Cardiac muscle cell (in vitro differentiated cells and primary cell): Measurements from ENCODE around the gene SHQ1. TPM values are rescaled to one million over a fixed set of nuclear protein-coding genes. Genes with fewer than 3 reads are reported as not detected.

Experiments used
- DNase-seq, 2 donors: peaks; one replicate each; pipeline versions ENCODE4 v3.0.0 to v3.0.0-alpha.2; 2010 to 2017; ENCODE audit warnings: low read depth in 1 of 2, low spot score in 1 of 2
- H3K27ac ChIP-seq: fragments of 200-600 bp; sonication (generic); 2 replicates; pipeline ENCODE4 v1.5.1; 2016
- H3K27me3 ChIP-seq: fragments of 200-600 bp; sonication (generic); 2 replicates; pipeline ENCODE4 v1.6.0; 2016; ENCODE audit warnings: control low read depth
- H3K36me3 ChIP-seq: fragments of 200-600 bp; sonication (generic); 2 replicates; pipeline ENCODE4 v1.5.1; 2016; ENCODE audit warnings: control low read depth
- H3K4me1 ChIP-seq: fragments of 200-600 bp; sonication (generic); 2 replicates; pipeline ENCODE4 v1.8.1; 2017; ENCODE audit warnings: low read depth, mild to moderate bottlenecking, mixed run types
- H3K4me3 ChIP-seq: fragments of 200-600 bp; sonication (generic); 2 replicates; pipeline ENCODE4 v1.5.1; 2016; ENCODE audit warnings: mild to moderate bottlenecking
- H3K9me3 ChIP-seq: fragments of 200-600 bp; sonication (generic); 2 replicates; pipeline ENCODE4 v1.5.1; 2017; ENCODE audit warnings: low read depth, mild to moderate bottlenecking, control low read depth
- CTCF ChIP-seq: IDR thresholded peaks from 2 replicates; pipeline ENCODE4 v1.5.1; 2012; ENCODE audit warnings: low read depth, mild to moderate bottlenecking, low read length
- polyA plus RNA-seq: library from polyadenylated mRNA; unstranded; fragments of >200 nt; fragmentation: Nextera tagmentation; extraction: Ambion mirVana; gene quantifications from 2 replicates; pipeline ENCODE4 v1.2.1, GENCODE V29; 2016
- total RNA-seq: library from RNA; depleted of rRNA; stranded (reverse); fragments of >200 nt; gene quantifications from 2 replicates; pipeline ENCODE4 v1.2.3, GENCODE V29; 2016

The SHQ1 gene
- total and polyA plus RNA-seq, 2 experiments from 2014 or later: 15.2 to 20.1 TPM

- Histone ChIP-seq H3K9me3 (no peaks in the 10 kb centered on the region), H3K4me3 (no peak overlapping the region), H3K27ac (no peak overlapping the region), H3K27me3 (no peaks in the 10 kb centered on the region), H3K4me1 (peaks cover 15% of the 10 kb centered on the region), H3K36me3 (no peaks in the 10 kb centered on the region)
- DNase-seq: no peak
- no peak for TF ChIP-seq CTCF
Observed at GRCh38 chr3:72727726-72728125, 120.5 kb downstream of the SHQ1 start.

GRCh38 chr3:72727172-72727571 is 121.1 kb downstream of the SHQ1 start:
- H3K27ac ChIP-seq: no peak overlapping the region
- peaks cover 15% of the 10 kb centered on the region for H3K4me1 ChIP-seq
- TF ChIP-seq CTCF: no peak
- H3K27me3 ChIP-seq: no peaks in the 10 kb centered on the region
- no peak overlapping the region for H3K4me3 ChIP-seq
- H3K36me3 ChIP-seq: no peaks in the 10 kb centered on the region
- peak in 1 of 2 donors; percentile 49 for DNase-seq
- no peaks in the 10 kb centered on the region for H3K9me3 ChIP-seq

GRCh38 chr3:72725229-72725628 is 123.0 kb downstream of the SHQ1 start:
- no peak overlapping the region for H3K27ac ChIP-seq
- H3K4me3 ChIP-seq: no peak overlapping the region
- peaks cover 31% of the 10 kb centered on the region for H3K4me1 ChIP-seq
- H3K27me3 ChIP-seq: no peaks in the 10 kb centered on the region
- no peak for DNase-seq
- H3K36me3 ChIP-seq: no peaks in the 10 kb centered on the region
- no peak for TF ChIP-seq CTCF
- H3K9me3 ChIP-seq: no peaks in the 10 kb centered on the region

GRCh38 chr3:72724070-72724469 is 124.2 kb downstream of the SHQ1 start:
- TF ChIP-seq CTCF: no peak
- Histone ChIP-seq H3K9me3 (no peaks in the 10 kb centered on the region), H3K4me3 (no peak overlapping the region), H3K27me3 (no peaks in the 10 kb centered on the region), H3K27ac (no peak overlapping the region), H3K36me3 (no peaks in the 10 kb centered on the region), H3K4me1 (peaks cover 31% of the 10 kb centered on the region)
- DNase-seq: no peak

- DNase-seq: peak in 1 of 2 donors; percentile 45
- no peak overlapping the region for H3K4me3 ChIP-seq
- no peaks in the 10 kb centered on the region for H3K27me3 ChIP-seq
- no peak for TF ChIP-seq CTCF
- H3K36me3 ChIP-seq: no peaks in the 10 kb centered on the region
- no peak overlapping the region for H3K27ac ChIP-seq
- no peaks in the 10 kb centered on the region for H3K9me3 ChIP-seq
- H3K4me1 ChIP-seq: peaks cover 23% of the 10 kb centered on the region
Observed at GRCh38 chr3:72722930-72723726, 125.1 kb downstream of the SHQ1 start.
